HepG2 (cell line): Measurements from ENCODE around the gene SYNGR4. TPM values are rescaled to one million over a fixed set of nuclear protein-coding genes. Genes with fewer than 3 reads are reported as not detected.
A peak's percentile ranks its signal among the peaks of the same experiment; 100 is the strongest.

Experiments
- ASH2L ChIP-seq: fragments of 300-600, 200-600 bp; sonication (generic); IDR thresholded peaks from 2 replicates; pipeline ENCODE4 v1.7.0; 2017; ENCODE audit warnings: low read depth, mild to moderate bottlenecking, moderate library complexity, mixed read lengths, low read length; ENCODE audit not compliant: insufficient read length
- BCL3 ChIP-seq: sonication (generic); formaldehyde crosslinking; IDR thresholded peaks from 2 replicates; pipeline ENCODE4 v1.5.1; 2020; ENCODE audit warnings: mild to moderate bottlenecking, missing genetic modification reagents, moderate library complexity
- BCL6 ChIP-seq: IDR thresholded peaks from 2 replicates; pipeline ENCODE4 v1.6.1; 2016; ENCODE audit warnings: missing genetic modification reagents, missing compliant biosample characterization
- CBX1 ChIP-seq: IDR thresholded peaks from one replicate; pipeline ENCODE4 v1.6.1; 2016; ENCODE audit warnings: antibody characterized with exemption, low read depth
- CTCF ChIP-seq: sonication (generic); formaldehyde crosslinking; IDR thresholded peaks from 2 replicates; pipeline ENCODE4 v1.5.0; 2020; ENCODE audit warnings: mild to moderate bottlenecking, missing genetic modification reagents, moderate library complexity
- HMGXB4 ChIP-seq, 2 experiments: sonication (generic) in 1 of 2; formaldehyde crosslinking in 1 of 2; IDR thresholded peaks; 2 replicates each; pipeline versions ENCODE4 v1.4.0 to v1.6.1; 2018 to 2020; ENCODE audit warnings: missing genetic modification reagents in 2 of 2, borderline replicate concordance in 1 of 2, low read depth in 1 of 2, mild to moderate bottlenecking in 1 of 2, missing biosample characterization in 1 of 2
- HNF4A ChIP-seq: sonication (generic); formaldehyde crosslinking; IDR thresholded peaks from 2 replicates; pipeline ENCODE4 v1.4.0; 2020; ENCODE audit warnings: missing genetic modification reagents
- HOXA3 ChIP-seq: sonication (generic); formaldehyde crosslinking; IDR thresholded peaks from 2 replicates; pipeline ENCODE4 v1.5.0; 2020; ENCODE audit warnings: missing genetic modification reagents
- JUNB ChIP-seq: sonication (generic); formaldehyde crosslinking; IDR thresholded peaks from 2 replicates; pipeline ENCODE4 v1.8.0; 2022; ENCODE audit warnings: missing genetic modification reagents, mild to moderate bottlenecking, borderline replicate concordance
- MAX ChIP-seq: IDR thresholded peaks from 2 replicates; pipeline ENCODE4 v1.6.1; 2012; ENCODE audit warnings: inconsistent platforms
- MYC ChIP-seq: sonication (generic); formaldehyde crosslinking; IDR thresholded peaks from 2 replicates; pipeline ENCODE4 v1.9.0; 2021; ENCODE audit warnings: missing genetic modification reagents, borderline replicate concordance
- NBN ChIP-seq: fragments of 450-650 bp; conservative IDR thresholded peaks from 2 replicates; pipeline ENCODE4 v1.6.1; 2017
- PTBP1 ChIP-seq: fragments of 200-400 bp; formaldehyde crosslinking; IDR thresholded peaks from 2 replicates; pipeline ENCODE4 v1.6.1; 2018; ENCODE audit warnings: low read length, low read depth; ENCODE audit not compliant: poor library complexity, severe bottlenecking
- SAP130 ChIP-seq: IDR thresholded peaks from 2 replicates; pipeline ENCODE4 v1.6.1; 2016; ENCODE audit warnings: low read depth
- TRIM22 ChIP-seq: fragments of 450-650 bp; IDR thresholded peaks from 2 replicates; pipeline ENCODE4 v1.6.1; 2017
- ZBTB14 ChIP-seq: sonication (generic); formaldehyde crosslinking; IDR thresholded peaks from 2 replicates; pipeline ENCODE4 v1.4.0; 2020; ENCODE audit warnings: missing genetic modification reagents
- ZFY ChIP-seq: sonication (generic); formaldehyde crosslinking; IDR thresholded peaks from 2 replicates; pipeline ENCODE4 v1.4.0; 2020; ENCODE audit warnings: missing genetic modification reagents
- ZFYVE20 ChIP-seq: sonication (generic); formaldehyde crosslinking; IDR thresholded peaks from 2 replicates; pipeline ENCODE4 v1.8.0; 2023; ENCODE audit warnings: low read depth, mild to moderate bottlenecking, moderate library complexity, missing genetic modification reagents, borderline replicate concordance
- ZNF24 ChIP-seq: fragments of 450-650 bp; IDR thresholded peaks from 2 replicates; pipeline ENCODE4 v1.6.1; 2017; ENCODE audit warnings: antibody characterized with exemption, mild to moderate bottlenecking
- ZNF274 ChIP-seq: sonication (generic); formaldehyde crosslinking; IDR thresholded peaks from 2 replicates; pipeline ENCODE4 v1.5.1; 2020; ENCODE audit warnings: mild to moderate bottlenecking, missing genetic modification reagents
- ZNF598 ChIP-seq: sonication (generic); formaldehyde crosslinking; IDR thresholded peaks from 2 replicates; pipeline ENCODE4 v1.5.1; 2020; ENCODE audit warnings: mild to moderate bottlenecking, missing genetic modification reagents, borderline replicate concordance
- ZNF605 ChIP-seq: sonication (generic); formaldehyde crosslinking; IDR thresholded peaks from 2 replicates; pipeline ENCODE4 v1.8.0; 2022; ENCODE audit warnings: mild to moderate bottlenecking, missing genetic modification reagents
- polyA plus RNA-seq, 8 experiments: library from polyadenylated mRNA; depleted of rRNA in 3 of 8; stranded (reverse) in 7 of 8; unstranded in 1 of 8; fragments of >200 nt; fragmentation: Illumina TruSeq in 4 of 8; extraction: Trizol in 4 of 8; gene quantifications; 2 replicates each; pipeline versions ENCODE4 v1.2.1 to v1.2.3, GENCODE V29; 2011 to 2016; ENCODE audit warnings: low read depth in 4 of 8, missing spikeins in 1 of 8, mixed read lengths in 1 of 8; ENCODE audit not compliant: insufficient read depth in 1 of 8
- total RNA-seq, 5 experiments: library from RNA; depleted of rRNA; stranded (reverse); fragments of >200 nt; fragmentation: Illumina TruSeq; extraction: Trizol; gene quantifications; 2 replicates each; pipeline ENCODE4 v1.2.3, GENCODE V29; 2016; ENCODE audit warnings: low read depth in 1 of 5

SYNGR4 gene
- total and polyA plus RNA-seq, 2 of the 13 experiments (the other 11 are each of a cell fraction or from before 2014, with no cell fraction given): not detected

- peak; percentile 94 for TF ChIP-seq CTCF
- no peak for TF ChIP-seq HNF4A (CRISPR knock-in tag)
- peak; percentile 48; the same call in 1 of the 2 replicates for TF ChIP-seq SAP130
- no peak for TF ChIP-seq ZNF274 (CRISPR knock-in tag)
- TF ChIP-seq BCL3 (CRISPR knock-in tag): 0 out of 2 replicates have a peak, but pooled peaks have one; percentile 42
- TF ChIP-seq JUNB (CRISPR knock-in tag): no peak
- no peak for TF ChIP-seq ASH2L
- peak; percentile 24; the same call in 1 of the 2 replicates for TF ChIP-seq ZFY (CRISPR knock-in tag)
- no peak for TF ChIP-seq TRIM22
- TF ChIP-seq ZFYVE20: no peak
- TF ChIP-seq ZNF605 (CRISPR knock-in tag): no peak
- TF ChIP-seq BCL6: no peak
- TF ChIP-seq ZBTB14 (CRISPR knock-in tag): no peak
- peak; percentile 52 to 59; a peak in 2 of 4 replicates for TF ChIP-seq HMGXB4 (CRISPR knock-in tag; IDR thresholded peaks at IDR 0.05; ENCODE audit: borderline replicate concordance in 1 of 2, low read depth in 1 of 2)
- peak; percentile 69 for TF ChIP-seq MYC (CRISPR knock-in tag)
- TF ChIP-seq NBN: no peak
- peak; percentile 44; the same call in 1 of the 2 replicates for TF ChIP-seq HOXA3 (CRISPR knock-in tag)
- no peak for TF ChIP-seq CBX1
- TF ChIP-seq ZNF24: peak; percentile 60; the same call in 1 of the 2 replicates
- TF ChIP-seq MAX: no peak
- TF ChIP-seq PTBP1: no peak
- TF ChIP-seq ZNF598 (CRISPR knock-in tag): peak; percentile 80; the same call in 1 of the 2 replicates
Measured at GRCh38 chr19:48319647-48320541, 44.3 kb upstream of the SYNGR4 start (continued).
